Effector memory CD4-positive, alpha-beta T cell (primary cell): ENCODE results near the gene RGS9.
A peak's percentile ranks its signal among the peaks of the same experiment; 100 is the strongest.

Experiments
- DNase-seq, 3 donors: peaks; one replicate each; pipeline ENCODE4 v3.0.0-alpha.2; 2020
- H3K27ac ChIP-seq: 2 replicates; pipeline ENCODE4 v1.7.0; 2013; ENCODE audit warnings: mild to moderate bottlenecking, low read length, moderate library complexity; ENCODE audit not compliant: insufficient read depth, poor library complexity, severe bottlenecking
- H3K27me3 ChIP-seq: replicated peaks from 2 replicates; pipeline ENCODE4 v1.7.0; 2013; ENCODE audit warnings: mild to moderate bottlenecking, low read length; ENCODE audit not compliant: insufficient read depth, control insufficient read depth, poor library complexity, severe bottlenecking
- H3K36me3 ChIP-seq: 2 replicates; pipeline ENCODE4 v1.7.0; 2013; ENCODE audit warnings: mild to moderate bottlenecking, low read length, moderate library complexity; ENCODE audit not compliant: control insufficient read depth, insufficient read depth
- H3K4me1 ChIP-seq: 2 replicates; pipeline ENCODE4 v1.7.0; 2013; ENCODE audit warnings: low read length, mild to moderate bottlenecking; ENCODE audit not compliant: control insufficient read depth, insufficient read depth, poor library complexity, severe bottlenecking
- H3K4me3 ChIP-seq: 2 replicates; pipeline ENCODE4 v1.7.0; 2013; ENCODE audit warnings: low read length, low read depth, mild to moderate bottlenecking; ENCODE audit not compliant: insufficient read depth, poor library complexity, severe bottlenecking
- H3K9me3 ChIP-seq: 2 replicates; pipeline ENCODE4 v1.7.0; 2013; ENCODE audit warnings: mild to moderate bottlenecking, low read length, moderate library complexity; ENCODE audit not compliant: control insufficient read depth

The RGS9 gene

GRCh38 chr17:65099941-65100315 lies 37.2 kb upstream of the RGS9 start:
- Histone ChIP-seq H3K4me3 (peak overlapping the region; percentile 53), H3K27ac (peak overlapping the region; percentile 61), H3K36me3 (no peaks in the 10 kb centered on the region), H3K4me1 (peaks cover 13% of the 10 kb centered on the region), H3K9me3 (no peaks in the 10 kb centered on the region), H3K27me3 (no peaks in the 10 kb centered on the region)
- DNase-seq: peak; percentile 33 to 53 (median 45)

- Histone ChIP-seq H3K4me1 (peaks cover 13% of the 10 kb centered on the region), H3K27ac (peak overlapping the region; percentile 61)
- peak; percentile 69 to 79 (median 72) for DNase-seq
Observed at GRCh38 chr17:65100316-65101140, 36.6 kb upstream of the RGS9 start.

GRCh38 chr17:65101371-65101770 lies 35.8 kb upstream of the RGS9 start:
- peaks cover 13% of the 10 kb centered on the region for H3K4me1 ChIP-seq
- no peaks in the 10 kb centered on the region for H3K9me3 ChIP-seq
- H3K4me3 ChIP-seq: no peak overlapping the region
- H3K27ac ChIP-seq: no peak overlapping the region
- no peak for DNase-seq
- H3K27me3 ChIP-seq: no peaks in the 10 kb centered on the region
- H3K36me3 ChIP-seq: no peaks in the 10 kb centered on the region

More at GRCh38 chr17:65100316-65101140, 36.6 kb upstream of the RGS9 start:
- H3K36me3 ChIP-seq: no peaks in the 10 kb centered on the region
- no peaks in the 10 kb centered on the region for H3K9me3 ChIP-seq
- no peaks in the 10 kb centered on the region for H3K27me3 ChIP-seq
- H3K4me3 ChIP-seq: peak overlapping the region; percentile 53

GRCh38 chr17:65102235-65102634 lies 34.9 kb upstream of the RGS9 start:
- H3K36me3 ChIP-seq: no peaks in the 10 kb centered on the region
- no peak overlapping the region for H3K4me3 ChIP-seq
- no peak for DNase-seq
- no peaks in the 10 kb centered on the region for H3K9me3 ChIP-seq
- no peaks in the 10 kb centered on the region for H3K27me3 ChIP-seq
- peaks cover 13% of the 10 kb centered on the region for H3K4me1 ChIP-seq
- no peak overlapping the region for H3K27ac ChIP-seq

GRCh38 chr17:65102788-65103187 lies 34.4 kb upstream of the RGS9 start:
- H3K36me3 ChIP-seq: no peaks in the 10 kb centered on the region

GRCh38 chr17:65103431-65103830 lies 33.7 kb upstream of the RGS9 start:
- peaks cover 13% of the 10 kb centered on the region for H3K4me1 ChIP-seq
- no peaks in the 10 kb centered on the region for H3K9me3 ChIP-seq

More at GRCh38 chr17:65102788-65103187, 34.4 kb upstream of the RGS9 start:
- Histone ChIP-seq H3K9me3 (no peaks in the 10 kb centered on the region), H3K4me3 (no peak overlapping the region), H3K27ac (no peak overlapping the region), H3K4me1 (peaks cover 13% of the 10 kb centered on the region), H3K27me3 (no peaks in the 10 kb centered on the region)
- DNase-seq: no peak

GRCh38 chr17:65103896-65104295 lies 33.3 kb upstream of the RGS9 start:
- H3K27ac ChIP-seq: no peak overlapping the region
- no peak for DNase-seq

More at GRCh38 chr17:65103431-65103830, 33.7 kb upstream of the RGS9 start:
- Histone ChIP-seq H3K27ac (no peak overlapping the region), H3K36me3 (no peaks in the 10 kb centered on the region), H3K4me3 (no peak overlapping the region), H3K27me3 (no peaks in the 10 kb centered on the region)
- no peak for DNase-seq

GRCh38 chr17:65104541-65104940 lies 32.6 kb upstream of the RGS9 start:
- no peak for DNase-seq
- Histone ChIP-seq H3K4me1 (peaks cover 13% of the 10 kb centered on the region), H3K9me3 (no peaks in the 10 kb centered on the region), H3K4me3 (no peak overlapping the region), H3K27me3 (no peaks in the 10 kb centered on the region), H3K27ac (no peak overlapping the region), H3K36me3 (no peaks in the 10 kb centered on the region)

More at GRCh38 chr17:65103896-65104295, 33.3 kb upstream of the RGS9 start:
- Histone ChIP-seq H3K4me3 (no peak overlapping the region), H3K4me1 (peaks cover 13% of the 10 kb centered on the region), H3K27me3 (no peaks in the 10 kb centered on the region), H3K36me3 (no peaks in the 10 kb centered on the region), H3K9me3 (no peaks in the 10 kb centered on the region)

- no peak for DNase-seq
- no peak overlapping the region for H3K27ac ChIP-seq
- no peaks in the 10 kb centered on the region for H3K27me3 ChIP-seq
- H3K4me3 ChIP-seq: no peak overlapping the region
- peaks cover 11% of the 10 kb centered on the region for H3K4me1 ChIP-seq
- no peaks in the 10 kb centered on the region for H3K9me3 ChIP-seq
- H3K36me3 ChIP-seq: no peaks in the 10 kb centered on the region
Observed at GRCh38 chr17:65104973-65105372, 32.2 kb upstream of the RGS9 start.

GRCh38 chr17:65108152-65108551 lies 29.0 kb upstream of the RGS9 start:
- H3K9me3 ChIP-seq: no peaks in the 10 kb centered on the region
- no peak overlapping the region for H3K27ac ChIP-seq
- no peak overlapping the region for H3K4me3 ChIP-seq
- no peak for DNase-seq
- no peaks in the 10 kb centered on the region for H3K4me1 ChIP-seq
- no peaks in the 10 kb centered on the region for H3K36me3 ChIP-seq
- H3K27me3 ChIP-seq: no peaks in the 10 kb centered on the region
